Endothelial cell of umbilical vein (primary cell): ENCODE data around the gene MAMSTR. TPM values are rescaled to one million over a fixed set of nuclear protein-coding genes. Genes with fewer than 3 reads are reported as not detected.
"Not testable (repeated sequence)": the region's sequence is repeated elsewhere in the genome, so short reads cannot be mapped to it uniquely, and the experiment has no call there.

ENCODE experiments used
- BruUV-seq: library from RNA; stranded (reverse); fragments of 400-500 nt; replicated peaks from 2 replicates; lab custom pipeline; 2021; lab: Mats Ljungman, UMichigan
- CTCF ChIA-PET: fragments of 300-600, 350-600 bp; sonication (Branson Sonifier 250); formaldehyde crosslinking; loops from one replicate; lab custom pipeline; 2021; ENCODE audit warnings: antibody characterized with exemption, inconsistent platforms; lab: Charles Lee
- POLR2A ChIA-PET: fragments of 300-600, 350-600 bp; sonication (Branson Sonifier 250); formaldehyde crosslinking; loops from one replicate; lab custom pipeline; 2021; ENCODE audit warnings: antibody characterized with exemption, inconsistent platforms; lab: Charles Lee
- DNase-seq: peaks from one replicate; pipeline ENCODE4 v3.0.0-alpha.2; 2011; ENCODE audit warnings: low read depth, low spot score
- FAIRE-seq: peaks from 2 replicates; lab custom pipeline; 2011; peaks lifted over from hg19 to GRCh38; lab: Jason Lieb, UNC
- H2AFZ ChIP-seq: 2 replicates; pipeline ENCODE4 v1.6.0; 2012; ENCODE audit warnings: low read depth, low read length, control low read depth, inconsistent platforms
- H3K27ac ChIP-seq: 2 replicates; pipeline ENCODE4 v1.5.1; 2011; ENCODE audit warnings: low read depth, mild to moderate bottlenecking, control low read depth, low read length, moderate library complexity; ENCODE audit not compliant: insufficient read depth
- H3K27me3 ChIP-seq, 2 experiments: 2 replicates each; pipeline versions ENCODE4 v1.6.0 to v1.6.1; 2011; ENCODE audit warnings: low read length in 2 of 2, mixed read lengths in 1 of 2; ENCODE audit not compliant: control insufficient read depth in 2 of 2, insufficient read depth in 2 of 2
- H3K36me3 ChIP-seq, 2 experiments: 2 replicates in 1 of 2; 3 replicates in 1 of 2; pipeline ENCODE4 v1.5.1; 2011; ENCODE audit warnings: low read length in 2 of 2, mild to moderate bottlenecking in 1 of 2, moderate library complexity in 1 of 2; ENCODE audit not compliant: control insufficient read depth in 2 of 2, insufficient read depth in 2 of 2; ENCODE audit errors: extremely low read depth in 1 of 2
- H3K4me1 ChIP-seq: 3 replicates; pipeline ENCODE4 v1.5.1; 2011; ENCODE audit warnings: mild to moderate bottlenecking, low read length; ENCODE audit not compliant: control insufficient read depth, insufficient read depth; ENCODE audit errors: extremely low read depth
- H3K4me2 ChIP-seq: 2 replicates; pipeline ENCODE4 v1.6.1; 2011; ENCODE audit warnings: low read length, control low read depth, mixed read lengths; ENCODE audit not compliant: insufficient read depth
- H3K4me3 ChIP-seq, 3 experiments: fragments of 200-600 bp in 1 of 3; sonication (generic), shearing (Covaris generic) in 1 of 3; replicated peaks in 1 of 3; 2 replicates each; pipeline ENCODE4 v1.5.1; 2011 to 2016; ENCODE audit warnings: control low read depth in 3 of 3, low read length in 3 of 3, mild to moderate bottlenecking in 2 of 3, inconsistent platforms in 1 of 3, low read depth in 1 of 3, moderate library complexity in 1 of 3; ENCODE audit not compliant: insufficient read depth in 1 of 3
- H3K79me2 ChIP-seq: 2 replicates; pipeline ENCODE4 v1.6.0; 2012; ENCODE audit warnings: low read length, inconsistent platforms; ENCODE audit not compliant: control insufficient read depth, insufficient read depth
- H3K9ac ChIP-seq: replicated peaks from 2 replicates; pipeline ENCODE3; 2011; ENCODE audit warnings: low read length, control low read depth; ENCODE audit not compliant: insufficient read depth; ENCODE audit errors: extremely low read depth
- H3K9me1 ChIP-seq: replicated peaks from 3 replicates; pipeline ENCODE4 v1.6.0; 2011; ENCODE audit warnings: mild to moderate bottlenecking, low read length; ENCODE audit not compliant: control insufficient read depth, insufficient read depth; ENCODE audit errors: extremely low read depth
- H3K9me3 ChIP-seq: replicated peaks from 2 replicates; pipeline ENCODE4 v1.5.1; 2012; ENCODE audit warnings: low read length, inconsistent platforms; ENCODE audit not compliant: control insufficient read depth, insufficient read depth
- H4K20me1 ChIP-seq: replicated peaks from 2 replicates; pipeline ENCODE3; 2011; ENCODE audit warnings: mild to moderate bottlenecking, low read length; ENCODE audit not compliant: control insufficient read depth, insufficient read depth; ENCODE audit errors: extremely low read depth
- CTCF ChIP-seq, 2 donors: IDR thresholded peaks; 1 replicate in 1 of 2; 2 replicates in 1 of 2; pipeline ENCODE4 v1.5.1; 2011; ENCODE audit warnings: low read length in 2 of 2, mild to moderate bottlenecking in 2 of 2, moderate library complexity in 2 of 2, control low read depth in 1 of 2, inconsistent platforms in 1 of 2, low read depth in 1 of 2; ENCODE audit not compliant: insufficient read depth in 1 of 2; ENCODE audit errors: extremely low read depth in 1 of 2
- EZH2 ChIP-seq: IDR thresholded peaks from 2 replicates; pipeline ENCODE4 v1.6.1; 2012; ENCODE audit warnings: borderline replicate concordance, low read depth, mild to moderate bottlenecking, moderate library complexity, low read length, inconsistent platforms; ENCODE audit not compliant: severe bottlenecking
- FOS ChIP-seq: IDR thresholded peaks from 2 replicates; pipeline ENCODE4 v1.6.1; 2011; ENCODE audit warnings: mild to moderate bottlenecking, low read length, moderate library complexity, borderline replicate concordance; ENCODE audit not compliant: insufficient read depth
- GATA2 ChIP-seq: IDR thresholded peaks from 2 replicates; pipeline ENCODE4 v1.7.0; 2011; ENCODE audit warnings: low read depth, mild to moderate bottlenecking, moderate library complexity, mixed read lengths, low read length; ENCODE audit not compliant: insufficient read length, insufficient read depth
- JUN ChIP-seq: IDR thresholded peaks from 2 replicates; pipeline ENCODE4 v1.6.1; 2011; ENCODE audit warnings: borderline replicate concordance, low read depth; ENCODE audit not compliant: insufficient read length, insufficient read depth
- MYC ChIP-seq: IDR thresholded peaks from one replicate; pipeline ENCODE4 v1.6.1; 2011; ENCODE audit warnings: mild to moderate bottlenecking, low read depth, low read length
- POLR2A ChIP-seq: IDR thresholded peaks from 2 replicates; pipeline ENCODE4 v1.6.1; 2012; ENCODE audit warnings: low read depth, mild to moderate bottlenecking, control low read depth, low read length
- POLR2AphosphoS5 ChIP-seq: IDR thresholded peaks from 2 replicates; pipeline ENCODE4 v1.6.1; 2012; ENCODE audit warnings: low read depth, mild to moderate bottlenecking, control low read depth, low read length, moderate library complexity; ENCODE audit not compliant: insufficient read depth
- dilution Hi-C: fragments of 300-500 bp; cut with MboI; formaldehyde crosslinking; loops from one replicate; pipeline ENCODE4 v1.15.0; 2019; ENCODE audit warnings: low sequenced_read_pairs; ENCODE audit not compliant: extremely low pct_ligation_motif_present
- intact Hi-C: fragments of 100-400 bp; cut with micrococcal nuclease; formaldehyde crosslinking; loops from one replicate; pipeline ENCODE4 v1.10.0; 2022
- polyA plus RNA-seq, 4 experiments: library from polyadenylated mRNA; depleted of rRNA in 3 of 4; stranded (reverse) in 3 of 4; unstranded in 1 of 4; fragments of >200 nt; gene quantifications; 2 replicates each; pipeline versions ENCODE4 v1.2.1 to v1.2.3, GENCODE V29; 2011 to 2012; ENCODE audit warnings: missing spikeins in 1 of 4
- total RNA-seq: library from RNA; stranded (reverse); gene quantifications from 2 replicates; pipeline ENCODE4 v1.2.3, GENCODE V29; 2021
- TF ChIP-seq, protein P1 (sequence below): IDR thresholded peaks from 2 replicates; pipeline ENCODE4 v1.6.1; 2011; ENCODE audit not compliant: insufficient read depth, insufficient read length

The MAMSTR gene
- total and polyA plus RNA-seq, 2 donors (not counting 3 experiments of a cell fraction or from before 2014, with no cell fraction given): 0.57 to 0.84 TPM

DNA sequence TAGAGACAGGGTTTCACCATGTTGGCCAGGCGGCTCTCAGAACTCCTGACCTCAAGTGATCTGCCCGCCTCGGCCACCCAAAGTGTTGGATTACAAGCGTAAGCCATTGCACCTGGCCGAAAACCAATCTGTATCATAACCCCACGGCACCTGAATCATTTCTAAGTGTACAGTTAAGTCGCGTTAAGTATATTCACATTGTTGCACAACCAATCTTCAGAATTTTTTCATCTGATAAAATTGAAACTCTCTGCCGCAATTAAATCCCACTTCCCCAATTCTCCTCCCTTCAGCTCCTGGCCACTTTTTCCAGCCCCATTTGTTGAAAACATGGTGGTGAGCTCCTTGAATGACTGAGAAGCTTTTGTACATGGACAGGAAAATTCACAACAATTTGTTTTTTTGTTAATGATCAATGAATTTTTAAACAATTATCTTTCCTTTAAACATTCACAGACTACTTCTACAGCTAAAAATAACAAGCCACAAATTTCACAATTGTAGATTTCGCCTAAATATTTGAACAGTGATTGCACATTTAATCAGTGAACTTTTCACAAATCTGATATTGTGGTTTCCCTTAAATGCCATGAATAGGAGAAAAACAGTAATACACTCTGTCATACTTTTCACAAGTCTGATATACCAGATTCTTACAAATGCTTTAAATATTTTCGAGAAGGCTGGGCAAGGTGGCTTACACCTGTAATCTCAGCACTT is 49.6 kb upstream of the MAMSTR start:
- ChIA-PET POLR2A (no interaction called here), CTCF (interaction anchor here (0.7 to 1.7 kb wide), 3 partner anchors 26 to 185 kb away, joined by 3 to 5 read pairs (median 3); no protein-coding TSS in a partner anchor)
- no peak overlapping the region for H3K4me2 ChIP-seq
- no peaks in the 10 kb centered on the region for H3K79me2 ChIP-seq
- TF ChIP-seq, protein P1, sequence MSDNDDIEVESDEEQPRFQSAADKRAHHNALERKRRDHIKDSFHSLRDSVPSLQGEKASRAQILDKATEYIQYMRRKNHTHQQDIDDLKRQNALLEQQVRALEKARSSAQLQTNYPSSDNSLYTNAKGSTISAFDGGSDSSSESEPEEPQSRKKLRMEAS: no peak
- TF ChIP-seq MYC: no peak
- no peak for TF ChIP-seq JUN
- no peak for TF ChIP-seq FOS
- no peak for TF ChIP-seq EZH2
- TF ChIP-seq POLR2AphosphoS5: no peak
- no peak for TF ChIP-seq CTCF (IDR thresholded peaks at IDR 0.05; ENCODE audit: extremely low read depth in 1 of 2, insufficient read depth in 1 of 2, low read depth in 1 of 2, low read length in 2 of 2)
- TF ChIP-seq GATA2: no peak
- no peak for TF ChIP-seq POLR2A
- DNase-seq (no peak), FAIRE-seq (no peak)
- H3K9me1 ChIP-seq: no peaks in the 10 kb centered on the region
- dilution Hi-C loops (no loop called here), intact Hi-C loops (no loop called here)
- no peak overlapping the region for H2AFZ ChIP-seq
- BruUV-seq: no TSS peak
- no peak overlapping the region for H3K4me3 ChIP-seq
- no peaks in the 10 kb centered on the region for H3K9me3 ChIP-seq
- H3K36me3 ChIP-seq: no peaks in the 10 kb centered on the region
- H4K20me1 ChIP-seq: no peaks in the 10 kb centered on the region
- no peaks in the 10 kb centered on the region for H3K27me3 ChIP-seq
- H3K27ac ChIP-seq: no peak overlapping the region
- H3K4me1 ChIP-seq: no peaks in the 10 kb centered on the region
- H3K9ac ChIP-seq: no peak overlapping the region

DNA sequence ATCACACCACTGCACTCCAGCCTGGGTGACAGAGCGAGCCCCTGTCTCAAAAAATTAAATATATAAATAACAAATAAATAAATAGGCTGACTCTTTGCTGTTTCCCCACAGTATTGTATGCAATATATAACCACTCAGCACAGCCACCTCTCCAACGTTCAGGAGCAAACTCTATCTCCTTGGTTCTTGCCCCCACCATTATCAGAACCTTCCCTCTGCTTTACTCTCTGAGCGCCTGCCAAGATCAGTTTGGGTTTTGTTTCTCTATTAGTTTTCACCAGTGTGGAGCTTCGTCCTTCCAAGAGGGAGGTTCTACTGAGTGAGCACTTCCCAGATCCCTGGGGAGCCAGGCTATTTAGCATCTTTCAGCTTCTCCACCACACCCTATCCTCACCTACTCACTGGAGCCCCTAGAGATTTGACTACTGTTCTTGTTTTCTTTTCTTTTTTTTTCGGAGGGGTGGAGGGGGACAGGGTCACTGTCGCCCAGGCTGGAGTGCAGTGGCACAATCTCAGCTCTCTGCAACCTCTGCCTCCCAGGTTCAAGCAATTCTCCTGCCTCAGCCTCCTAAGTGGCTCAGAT is 48.7 kb upstream of the MAMSTR start:
- H3K79me2 ChIP-seq, DNase-seq, BruUV-seq, H3K4me3 ChIP-seq, H2AFZ ChIP-seq, H4K20me1 ChIP-seq, H3K27me3 ChIP-seq, POLR2A ChIA-PET, H3K4me1 ChIP-seq, H3K9me1 ChIP-seq, H3K4me2 ChIP-seq, FAIRE-seq, intact Hi-C loops, H3K9me3 ChIP-seq, H3K9ac ChIP-seq, H3K36me3 ChIP-seq, dilution Hi-C loops, H3K27ac ChIP-seq: not testable (repeated sequence)
- CTCF ChIA-PET: interaction anchor here (0.7 kb wide), 1 partner anchor 184 kb away, joined by 3 read pairs; no protein-coding TSS in a partner anchor
